SK-N-MC (cell line): ENCODE data around the gene GUCY1A1.

Experiments
- EZH2 ChIP-seq: fragments of 200-600 bp; sonication (generic); IDR thresholded peaks from one replicate; pipeline ENCODE4 v1.6.1; 2017; ENCODE audit warnings: antibody characterized with exemption
- FOXP2 ChIP-seq: optimal IDR thresholded peaks from 2 replicates; pipeline ENCODE3; 2011; ENCODE audit warnings: mild to moderate bottlenecking, moderate library complexity; ENCODE audit not compliant: insufficient read depth; ENCODE audit errors: extremely low read length, control extremely low read depth
- POLR2AphosphoS5 ChIP-seq: IDR thresholded peaks from 2 replicates; pipeline ENCODE4 v1.6.1; 2012; ENCODE audit warnings: mild to moderate bottlenecking, low read depth, low read length, borderline replicate concordance

GRCh38 chr4:155629956-155630355, 36.7 kb upstream of the GUCY1A1 start:
- no peak for TF ChIP-seq POLR2AphosphoS5
- TF ChIP-seq EZH2 = no peak
- no peak for TF ChIP-seq FOXP2
